Lower lobe of right lung (tissue), 2 donors: ENCODE data around the gene MED22. TPM values are rescaled to one million over a fixed set of nuclear protein-coding genes. Genes with fewer than 3 reads are reported as not detected.

Source experiments
- ATAC-seq, 2 donors: fragments of 200-7000 bp; cut with Tn5 transposase; one replicate each; pipeline ENCODE4 v1.9.1; 2020 to 2022; ENCODE audit warnings: mild to moderate bottlenecking in 2 of 2, moderate library complexity in 2 of 2
- DNase-seq: peaks from one replicate; pipeline ENCODE4 v3.0.0-alpha.2; 2020
- H3K27ac ChIP-seq: fragments of 200-600 bp; one replicate; pipeline ENCODE4 v1.8.0; 2022
- H3K27me3 ChIP-seq: fragments of 200-600 bp; one replicate; pipeline ENCODE4 v1.8.0; 2022; ENCODE audit warnings: low read depth
- H3K36me3 ChIP-seq: fragments of 200-600 bp; one replicate; pipeline ENCODE4 v1.8.0; 2022; ENCODE audit warnings: mild to moderate bottlenecking
- H3K4me1 ChIP-seq: fragments of 200-600 bp; one replicate; pipeline ENCODE4 v1.8.0; 2022
- H3K4me3 ChIP-seq: fragments of 200-600 bp; one replicate; pipeline ENCODE4 v1.8.0; 2022; ENCODE audit warnings: mild to moderate bottlenecking
- H3K9me3 ChIP-seq: fragments of 200-600 bp; one replicate; pipeline ENCODE4 v1.8.0; 2022
- CTCF ChIP-seq: fragments of 200-600 bp; IDR thresholded peaks from one replicate; pipeline ENCODE4 v1.8.0; 2022; ENCODE audit warnings: antibody characterized with exemption, mild to moderate bottlenecking
- intact Hi-C: fragments of 100-400 bp; cut with DNase I; formaldehyde crosslinking; loops from one replicate; pipeline ENCODE4 v1.11.0; 2022
- total RNA-seq: library from RNA; stranded (reverse); fragmentation: NEBNext Ultra II Directional; extraction: Animal tissue kit (Norgen Biotek cat#: 25700); gene quantifications from one replicate; pipeline ENCODE4 v1.2.1, GENCODE V29; 2021
- donor health status: DM: no; HTN: yes; CAD: no; lungs with severe emphysema.

Gene MED22
- total RNA-seq, 1 donor from 2014 or later = 24.4 TPM

- Histone ChIP-seq H3K4me1 (peaks cover 47% of the 10 kb centered on the region), H3K4me3 (no peak overlapping the region), H3K27ac (no peak overlapping the region), H3K27me3 (no peaks in the 10 kb centered on the region), H3K9me3 (no peaks in the 10 kb centered on the region), H3K36me3 (peaks cover 96% of the 10 kb centered on the region)
- TF ChIP-seq CTCF = no peak
- DNase-seq = peak; percentile 36
- ATAC-seq = no peak
- intact Hi-C loops = no loop called here
These were observed 18.5 kb upstream of the MED22 start for GRCh38 chr9:133366435-133366834.

GRCh38 chr9:133362359-133363044 is 14.6 kb upstream of the MED22 start:
- Histone ChIP-seq H3K27ac (no peak overlapping the region), H3K27me3 (no peaks in the 10 kb centered on the region), H3K36me3 (peaks cover 99% of the 10 kb centered on the region), H3K9me3 (no peaks in the 10 kb centered on the region), H3K4me3 (no peak overlapping the region), H3K4me1 (peaks cover 18% of the 10 kb centered on the region)
- intact Hi-C loops = no loop called here
- ATAC-seq (no peak), DNase-seq (peak; percentile 33)
- no peak for TF ChIP-seq CTCF

GRCh38 chr9:133361507-133362092 is 13.7 kb upstream of the MED22 start:
- peaks cover 90% of the 10 kb centered on the region for H3K36me3 ChIP-seq
- intact Hi-C loops = no loop called here

GRCh38 chr9:133360400-133361393 is 12.8 kb upstream of the MED22 start:
- H3K4me3 ChIP-seq = no peak overlapping the region
- TF ChIP-seq CTCF = no peak
- H3K27me3 ChIP-seq = no peaks in the 10 kb centered on the region
- H3K36me3 ChIP-seq = peaks cover 81% of the 10 kb centered on the region
- intact Hi-C loops = no loop called here
- no peaks in the 10 kb centered on the region for H3K9me3 ChIP-seq
- ATAC-seq = no peak
- no peak overlapping the region for H3K27ac ChIP-seq
- peaks cover 21% of the 10 kb centered on the region for H3K4me1 ChIP-seq
- peak; percentile 37 for DNase-seq

More at GRCh38 chr9:133361507-133362092, 13.7 kb upstream of the MED22 start:
- H3K9me3 ChIP-seq = no peaks in the 10 kb centered on the region
- no peak overlapping the region for H3K4me3 ChIP-seq
- H3K27ac ChIP-seq = no peak overlapping the region
- peaks cover 20% of the 10 kb centered on the region for H3K4me1 ChIP-seq
- peak; percentile 24 for DNase-seq
- ATAC-seq = no peak
- H3K27me3 ChIP-seq = no peaks in the 10 kb centered on the region
- no peak for TF ChIP-seq CTCF

- Histone ChIP-seq H3K36me3 (peaks cover 70% of the 10 kb centered on the region), H3K27me3 (no peaks in the 10 kb centered on the region), H3K27ac (no peak overlapping the region), H3K9me3 (no peaks in the 10 kb centered on the region), H3K4me3 (no peak overlapping the region), H3K4me1 (peaks cover 28% of the 10 kb centered on the region)
- DNase-seq (peak; percentile 44), ATAC-seq (no peak)
- no peak for TF ChIP-seq CTCF
- intact Hi-C loops = no loop called here
These were observed 11.7 kb upstream of the MED22 start for GRCh38 chr9:133359399-133360175.
